NCI-H226 (cell line): ENCODE results near the gene SERPINA12.

Experiments used
- DNase-seq: peaks from one replicate; pipeline ENCODE4 v3.0.0-alpha.2; 2015

SERPINA12 gene

GRCh38 chr14:94462763-94463572 is 46.3 kb downstream of the SERPINA12 start:
- no peak for DNase-seq

GRCh38 chr14:94462219-94462551 is 47.1 kb downstream of the SERPINA12 start:
- no peak for DNase-seq

GRCh38 chr14:94461526-94462218 is 47.6 kb downstream of the SERPINA12 start:
- DNase-seq, result no peak

- DNase-seq, result no peak
Measured at GRCh38 chr14:94460631-94461416, 48.4 kb downstream of the SERPINA12 start.

DNA sequence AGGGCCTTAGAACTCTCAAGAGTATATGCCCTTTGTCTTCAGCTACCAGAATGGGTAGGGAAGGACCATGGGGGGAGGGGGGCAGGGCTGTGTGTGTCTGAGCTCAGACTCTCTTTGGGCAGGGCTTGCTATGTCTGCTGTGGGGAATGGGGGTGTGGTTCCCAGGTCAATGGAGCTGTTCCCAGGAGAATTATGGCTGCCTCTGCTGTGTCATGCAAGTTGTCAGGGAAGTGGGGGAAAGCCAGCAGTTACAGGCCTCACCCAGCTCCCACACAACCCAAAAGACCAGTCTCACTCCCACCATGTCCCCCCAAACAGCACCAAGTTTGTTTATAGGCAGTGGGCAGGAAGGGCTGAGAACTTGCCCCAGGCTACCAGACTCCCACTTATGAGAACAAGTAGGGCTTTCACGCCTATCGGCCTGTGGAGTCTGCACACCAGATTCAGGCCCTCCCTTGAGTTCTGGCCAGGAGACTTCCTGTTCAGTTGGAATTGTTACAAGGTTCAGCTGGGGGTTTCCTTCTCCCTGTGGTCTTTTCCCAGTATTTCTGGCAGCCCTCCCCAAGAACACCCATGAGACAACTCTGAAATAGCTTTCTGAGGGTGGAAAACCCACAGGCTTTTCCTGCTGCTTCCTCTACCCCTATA is 50.6 kb downstream of the SERPINA12 start:
- DNase-seq, result no peak

DNA sequence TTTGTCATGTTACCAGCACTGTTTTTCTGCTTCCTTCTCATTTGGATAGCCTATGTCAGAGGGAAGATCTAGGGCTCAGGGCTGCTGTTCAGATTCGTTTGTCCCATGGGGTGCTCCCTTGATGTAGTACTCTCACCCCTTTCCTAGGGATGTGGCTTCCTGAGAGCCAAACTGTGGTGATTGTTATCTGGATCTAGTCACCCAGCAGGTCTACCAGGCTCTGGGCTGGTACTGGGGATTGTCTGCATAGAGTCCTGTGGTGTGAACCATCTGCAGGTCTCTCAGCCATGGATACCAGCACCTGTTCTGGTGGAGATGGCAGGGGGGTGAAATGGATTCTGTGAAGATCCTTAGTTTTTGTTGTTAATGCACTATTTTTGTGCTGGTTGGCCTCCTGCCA is 51.2 kb downstream of the SERPINA12 start:
- no peak for DNase-seq

DNA sequence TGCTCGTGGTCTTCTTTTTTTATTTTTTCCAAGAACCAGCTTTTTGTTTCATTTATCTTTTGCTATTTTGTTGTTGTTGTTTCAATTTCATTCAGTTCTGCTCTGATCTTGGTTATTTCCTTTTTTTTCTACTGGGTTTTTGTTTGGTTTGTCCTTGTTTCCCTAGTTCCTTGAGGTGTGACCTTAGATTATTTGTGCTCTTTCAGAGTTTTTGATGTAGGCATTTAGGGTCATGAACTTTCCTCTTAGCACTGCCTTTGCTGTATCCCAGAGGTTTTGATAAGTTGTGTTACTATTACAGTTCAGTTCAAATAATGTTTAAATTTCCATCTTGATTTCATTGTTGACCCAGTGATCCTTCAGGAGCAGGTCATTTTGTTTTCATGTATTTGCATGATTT is 53.3 kb downstream of the SERPINA12 start:
- DNase-seq, result no peak

DNA sequence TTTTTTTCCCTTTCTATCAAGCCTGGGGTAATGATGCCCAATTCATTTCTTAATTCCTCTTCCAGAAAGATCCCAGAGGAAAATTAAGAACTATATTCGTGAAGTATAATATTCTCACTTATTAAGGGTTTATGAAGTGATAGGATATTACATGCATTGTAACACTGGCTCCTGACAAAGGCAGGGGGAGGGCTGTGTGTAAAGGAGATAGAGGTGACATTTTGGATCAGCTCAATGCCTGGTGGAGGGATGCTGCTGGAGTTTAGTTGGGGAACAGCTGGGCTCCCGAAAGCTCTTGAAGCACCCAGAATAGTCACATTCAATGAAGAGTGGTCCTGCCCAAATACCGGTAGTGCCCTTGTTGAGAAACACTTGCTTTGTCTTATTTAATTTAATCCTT is 57.4 kb downstream of the SERPINA12 start:
- DNase-seq, result no peak

GRCh38 chr14:94451091-94451771 is 58.0 kb downstream of the SERPINA12 start:
- no peak for DNase-seq

DNA sequence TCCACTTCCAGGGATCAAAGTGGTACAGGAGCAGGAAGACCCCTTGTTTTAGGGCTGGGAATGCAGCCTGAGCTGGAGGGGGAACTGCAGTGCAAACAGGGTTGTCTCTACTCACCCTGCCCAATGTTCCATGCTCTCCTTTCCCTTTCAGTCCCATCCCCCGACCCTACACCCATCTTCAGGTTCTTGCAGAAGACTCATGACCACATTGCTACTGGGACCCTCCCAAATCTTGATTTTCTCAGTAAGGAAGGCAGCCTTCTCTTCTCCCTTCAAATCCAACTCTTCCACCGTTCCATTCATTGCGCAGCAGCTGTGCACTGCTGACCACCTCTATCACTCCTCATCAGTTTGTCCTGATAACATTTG is 58.6 kb downstream of the SERPINA12 start:
- no peak for DNase-seq

DNA sequence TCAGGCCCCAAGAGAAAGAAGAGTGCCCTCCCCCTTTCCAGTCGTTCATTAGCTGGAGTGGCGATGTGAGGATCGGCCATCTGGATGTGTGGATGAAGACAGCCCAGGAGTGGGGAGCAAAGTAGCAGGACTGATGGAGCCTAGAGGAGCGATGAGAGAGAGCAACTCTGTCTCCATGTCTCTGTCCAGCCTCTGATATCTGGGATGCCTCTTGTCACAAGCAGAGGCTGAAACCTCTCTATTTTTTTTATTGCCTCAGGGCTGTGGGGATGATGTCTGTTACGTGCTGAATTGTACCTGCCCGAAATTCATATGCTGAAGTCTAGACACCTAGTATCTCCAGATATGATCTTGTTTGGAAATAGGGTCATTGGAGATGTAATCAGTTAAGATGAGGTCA is 59.3 kb downstream of the SERPINA12 start:
- DNase-seq, result no peak

DNA sequence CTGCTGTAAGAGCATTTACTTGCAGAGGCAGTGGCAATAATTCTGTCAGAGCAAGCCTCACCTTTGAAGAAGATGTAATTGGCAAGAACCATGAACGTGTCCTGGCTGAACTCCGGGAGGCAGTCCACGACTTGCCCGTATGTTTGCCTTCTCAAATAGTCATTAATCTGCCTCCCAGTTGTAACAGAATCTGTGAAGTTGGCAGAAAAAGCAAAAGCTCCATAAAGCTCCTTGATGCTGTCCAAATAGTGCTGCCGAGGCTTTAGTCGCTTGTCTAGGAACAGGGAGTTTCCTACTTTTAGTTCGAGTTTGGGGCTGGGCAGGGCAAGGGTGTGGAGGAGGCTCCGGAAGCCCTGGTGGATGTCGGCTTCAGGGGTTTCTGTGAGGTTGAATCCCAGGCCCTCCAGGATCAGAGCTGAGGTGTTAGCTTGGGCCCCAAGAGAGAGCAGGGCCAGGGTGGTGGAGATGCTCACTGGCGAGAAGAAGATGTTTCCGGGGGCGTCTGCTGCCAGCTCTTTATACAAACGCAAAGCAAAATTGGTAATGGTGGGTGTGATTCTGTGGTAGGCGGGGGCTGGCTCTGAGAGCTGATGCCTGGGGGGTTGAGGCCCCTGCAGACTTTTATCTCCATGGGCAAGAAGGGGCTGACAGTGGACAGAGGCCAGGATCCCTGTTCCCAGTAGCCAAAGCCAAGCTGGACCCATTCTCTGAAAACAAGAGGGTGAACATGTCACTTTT is 61.0 kb downstream of the SERPINA12 start:
- DNase-seq, result no peak

DNA sequence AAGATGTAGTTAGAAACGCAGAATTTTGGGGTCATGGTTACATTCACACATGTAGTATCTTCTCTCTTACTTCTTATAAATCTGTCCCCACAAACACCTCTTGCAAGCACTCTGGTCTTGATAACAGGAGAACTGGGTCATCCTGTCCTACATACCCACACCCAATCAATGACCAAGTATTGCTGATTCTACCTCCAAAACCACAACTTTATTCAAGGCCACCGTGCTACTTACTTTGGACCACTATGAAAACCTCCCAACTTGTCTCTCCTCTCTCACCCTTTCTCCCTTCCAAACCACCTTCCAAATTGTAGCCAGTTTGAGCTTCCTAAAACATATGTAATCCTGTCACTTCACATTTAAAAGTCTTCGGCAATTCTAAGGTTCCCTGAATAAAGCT is 62.1 kb downstream of the SERPINA12 start:
- no peak for DNase-seq

DNA sequence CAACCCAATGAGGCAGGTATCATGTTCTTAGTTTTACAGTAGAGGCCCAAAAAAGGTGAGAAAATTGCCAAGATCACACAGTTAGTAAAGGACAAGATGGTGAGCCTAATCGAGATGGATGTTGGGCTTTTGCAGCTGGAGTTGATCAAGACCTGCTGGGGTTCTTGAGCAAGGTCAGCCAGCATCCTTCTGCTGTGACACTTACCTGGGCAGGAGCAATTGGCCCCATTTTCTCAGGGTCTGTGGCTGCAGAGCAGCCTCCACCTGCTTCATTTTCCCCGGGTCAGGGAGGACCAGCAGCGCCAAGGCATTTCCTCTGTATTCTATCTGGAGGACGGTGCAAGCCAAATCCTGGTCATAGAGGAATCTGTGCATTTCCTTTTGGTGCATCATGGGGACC is 63.1 kb downstream of the SERPINA12 start:
- DNase-seq, result no peak

DNA sequence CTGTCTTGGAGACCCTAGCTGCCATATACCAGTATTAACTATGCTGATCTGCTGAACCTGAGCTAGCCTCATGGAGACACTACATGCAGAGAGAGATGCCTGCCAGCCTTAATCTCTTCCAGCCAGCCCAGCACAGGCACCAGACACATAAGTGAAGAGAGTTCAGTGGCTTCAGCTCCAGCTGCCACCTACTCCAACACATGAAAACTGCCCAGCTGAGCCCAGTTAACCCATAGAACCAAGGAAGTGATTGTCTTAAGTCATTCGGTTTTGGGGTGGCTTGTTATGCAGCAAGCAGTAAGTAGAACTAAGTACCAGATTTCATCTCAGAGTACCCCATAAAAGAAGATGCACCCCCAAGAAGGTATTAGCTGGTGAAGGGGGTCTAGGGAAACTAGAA is 64.3 kb downstream of the SERPINA12 start:
- no peak for DNase-seq

GRCh38 chr14:94441531-94442205 is 67.6 kb downstream of the SERPINA12 start:
- DNase-seq, result no peak

DNA sequence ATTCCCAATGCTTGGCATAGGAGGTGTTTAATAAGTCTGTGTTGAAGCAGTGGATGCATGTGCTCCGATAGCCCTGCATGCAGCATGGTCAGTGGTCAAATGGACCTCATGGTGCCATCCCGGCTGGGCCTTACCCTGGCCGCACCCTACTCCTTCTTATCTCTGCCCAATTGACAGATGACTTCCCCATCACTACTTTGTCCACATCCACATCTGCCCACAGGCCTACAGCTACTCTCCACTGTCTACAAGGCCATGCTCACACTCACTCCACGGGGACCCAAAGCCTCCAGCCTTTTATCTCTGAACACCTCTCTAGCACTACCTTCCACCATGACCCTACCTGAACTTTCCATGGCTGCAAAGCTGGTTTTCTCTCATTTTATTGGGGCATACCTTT is 68.1 kb downstream of the SERPINA12 start:
- no peak for DNase-seq

DNA sequence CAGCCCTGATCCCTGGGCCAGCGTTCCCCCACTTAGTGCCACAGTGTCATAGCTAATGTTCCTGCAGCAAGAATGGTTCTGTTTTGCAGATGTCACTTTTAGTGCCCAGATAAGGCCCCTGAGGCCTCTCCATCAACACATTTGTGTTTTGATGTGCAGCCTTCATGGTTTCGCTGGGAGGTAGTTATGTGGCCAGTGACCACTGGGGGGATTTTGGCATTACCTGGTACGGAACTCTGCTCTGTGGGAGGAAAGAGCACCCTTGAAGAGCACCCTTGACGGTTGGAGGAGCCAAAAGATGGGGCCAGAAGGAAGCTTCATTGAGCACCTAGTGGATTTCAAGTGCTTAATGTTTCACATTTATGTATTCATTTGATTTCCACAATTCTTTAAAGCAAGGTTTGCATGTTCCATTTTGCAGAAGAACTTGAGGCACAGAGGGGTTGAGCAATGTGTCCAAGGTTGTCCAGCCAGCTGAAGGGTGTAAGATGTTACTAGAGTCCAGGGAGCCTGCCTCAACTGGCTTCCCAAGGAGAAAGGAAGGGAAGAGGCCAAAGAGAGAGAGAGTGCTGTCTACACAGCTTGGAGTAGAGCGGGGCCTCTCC is 69.7 kb downstream of the SERPINA12 start:
- no peak for DNase-seq
